ENCODE measurements around the gene UPK3B.
"Not testable (repeated sequence)": the region's sequence is repeated elsewhere in the genome, so short reads cannot be mapped to it uniquely, and the experiment has no call there.

DNA sequence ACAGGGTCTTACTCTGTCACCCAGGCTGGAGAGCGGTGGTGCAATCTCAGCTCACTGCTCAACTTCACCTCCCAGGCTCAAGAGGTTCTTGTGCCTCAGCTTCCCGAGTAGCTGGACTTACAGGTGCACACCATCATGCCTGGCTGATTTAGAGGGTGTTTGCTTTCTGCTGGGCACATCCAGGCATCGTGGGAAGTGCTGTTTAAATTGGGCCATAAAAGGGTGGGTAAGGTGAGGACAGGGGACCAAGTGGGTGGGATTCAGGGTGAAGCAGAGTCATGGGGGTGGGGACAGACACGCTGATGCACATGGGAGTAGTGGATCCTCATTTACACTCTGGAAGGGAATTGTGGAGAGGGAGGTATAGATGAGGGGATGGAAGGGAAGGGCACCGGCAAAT lies 45.4 kb upstream of the UPK3B start:
- TF ChIP-seq, protein P1, sequence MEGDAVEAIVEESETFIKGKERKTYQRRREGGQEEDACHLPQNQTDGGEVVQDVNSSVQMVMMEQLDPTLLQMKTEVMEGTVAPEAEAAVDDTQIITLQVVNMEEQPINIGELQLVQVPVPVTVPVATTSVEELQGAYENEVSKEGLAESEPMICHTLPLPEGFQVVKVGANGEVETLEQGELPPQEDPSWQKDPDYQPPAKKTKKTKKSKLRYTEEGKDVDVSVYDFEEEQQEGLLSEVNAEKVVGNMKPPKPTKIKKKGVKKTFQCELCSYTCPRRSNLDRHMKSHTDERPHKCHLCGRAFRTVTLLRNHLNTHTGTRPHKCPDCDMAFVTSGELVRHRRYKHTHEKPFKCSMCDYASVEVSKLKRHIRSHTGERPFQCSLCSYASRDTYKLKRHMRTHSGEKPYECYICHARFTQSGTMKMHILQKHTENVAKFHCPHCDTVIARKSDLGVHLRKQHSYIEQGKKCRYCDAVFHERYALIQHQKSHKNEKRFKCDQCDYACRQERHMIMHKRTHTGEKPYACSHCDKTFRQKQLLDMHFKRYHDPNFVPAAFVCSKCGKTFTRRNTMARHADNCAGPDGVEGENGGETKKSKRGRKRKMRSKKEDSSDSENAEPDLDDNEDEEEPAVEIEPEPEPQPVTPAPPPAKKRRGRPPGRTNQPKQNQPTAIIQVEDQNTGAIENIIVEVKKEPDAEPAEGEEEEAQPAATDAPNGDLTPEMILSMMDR (IDR thresholded peaks at IDR 0.05), result not testable (repeated sequence)
- not testable (repeated sequence) for TF ChIP-seq POLR2A (IDR thresholded peaks at IDR 0.05)

All from Peyer's patch (tissue), 4 donors.